WTC11 (cell line): ENCODE results near the gene TNIK.

Source experiments
- CTCF ChIP-seq: fragments of 200-600 bp; IDR thresholded peaks from 2 replicates; pipeline ENCODE4 v1.8.0; 2022; ENCODE audit warnings: antibody characterized with exemption
- KAT7 ChIP-seq: sonication (generic); formaldehyde crosslinking; IDR thresholded peaks from 2 replicates; pipeline ENCODE4 v1.8.1; 2023; ENCODE audit warnings: missing genetic modification reagents, mild to moderate bottlenecking, borderline replicate concordance
- SP1 ChIP-seq: sonication (generic); formaldehyde crosslinking; conservative IDR thresholded peaks from 2 replicates; pipeline ENCODE4 v1.8.1; 2022; ENCODE audit warnings: missing genetic modification reagents
- TEAD4 ChIP-seq: sonication (generic); formaldehyde crosslinking; IDR thresholded peaks from 2 replicates; pipeline ENCODE4 v1.8.0; 2022; ENCODE audit warnings: mild to moderate bottlenecking, missing genetic modification reagents
- USF1 ChIP-seq: sonication (generic); formaldehyde crosslinking; IDR thresholded peaks from 2 replicates; pipeline ENCODE4 v1.8.0; 2022; ENCODE audit warnings: mild to moderate bottlenecking, missing genetic modification reagents
- USF2 ChIP-seq: sonication (generic); formaldehyde crosslinking; IDR thresholded peaks from 2 replicates; pipeline ENCODE4 v1.8.1; 2023; ENCODE audit warnings: mild to moderate bottlenecking, missing genetic modification reagents, moderate library complexity
- ZNF121 ChIP-seq: sonication (generic); formaldehyde crosslinking; IDR thresholded peaks from 2 replicates; pipeline ENCODE4 v1.8.0; 2023; ENCODE audit warnings: missing genetic modification reagents

GRCh38 chr3:171459137-171459941 is 866 bp downstream of the TNIK start:
- TF ChIP-seq KAT7 (CRISPR knock-in tag) (peak; percentile 28; the same call in 1 of the 2 replicates), TEAD4 (CRISPR knock-in tag) (no peak), ZNF121 (CRISPR knock-in tag) (no peak), CTCF (no peak), USF2 (CRISPR knock-in tag) (no peak), USF1 (CRISPR knock-in tag) (no peak), SP1 (no peak; the same call in 1 of the 2 replicates)
